C4-2B (cell line): ENCODE measurements around the gene THOC6.
"Not testable (repeated sequence)": the region's sequence is repeated elsewhere in the genome, so short reads cannot be mapped to it uniquely, and the experiment has no call there.

Source experiments
- CTCF ChIP-seq: fragments of 450-650 bp; conservative IDR thresholded peaks from 2 replicates; pipeline ENCODE4 v1.5.1; 2017; ENCODE audit warnings: mild to moderate bottlenecking
- ZFX ChIP-seq: fragments of 450-650 bp; IDR thresholded peaks from 2 replicates; pipeline ENCODE4 v1.6.1; 2017

DNA sequence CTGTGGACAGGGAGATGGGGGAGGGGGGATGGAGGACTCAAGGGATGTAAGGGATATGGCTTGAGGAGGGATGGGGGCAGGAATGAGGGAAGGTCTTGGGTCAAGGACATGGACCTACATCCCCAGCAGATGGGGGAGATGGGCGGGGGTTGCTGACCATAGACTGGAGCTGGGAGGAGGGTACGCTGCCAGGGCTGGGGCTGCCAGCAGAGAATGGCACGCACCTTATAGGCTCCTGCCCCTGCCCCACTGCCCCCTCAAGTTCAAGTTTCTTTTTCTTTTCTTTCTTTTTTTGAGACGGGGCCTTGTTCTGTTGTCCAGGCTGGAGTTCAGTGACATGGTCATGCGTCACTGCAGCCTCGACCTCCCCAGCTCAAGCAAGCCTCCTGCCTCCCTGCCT, 52.1 kb downstream of the THOC6 start:
- not testable (repeated sequence) for TF ChIP-seq CTCF, ZFX
